A673 (cell line): ENCODE measurements around the gene NSG2. TPM values are rescaled to one million over a fixed set of nuclear protein-coding genes. Genes with fewer than 3 reads are reported as not detected.

Experiments used
- BruUV-seq: library from RNA; stranded (reverse); fragments of 400-500 nt; replicated peaks from 2 replicates; lab custom pipeline; 2021; lab: Mats Ljungman, UMichigan
- CTCF ChIA-PET: fragments of 300-600 bp; sonication (Branson Sonifier 250); formaldehyde crosslinking; loops from one replicate; lab custom pipeline; 2022; ENCODE audit warnings: antibody characterized with exemption; lab: Charles Lee
- POLR2A ChIA-PET: fragments of 300-600 bp; sonication (Branson Sonifier 250); formaldehyde crosslinking; loops from one replicate; lab custom pipeline; 2022; ENCODE audit warnings: antibody characterized with exemption; ENCODE audit not compliant: low non-redundant PET; lab: Charles Lee
- DNase-seq: peaks from one replicate; pipeline ENCODE4 v3.0.0-alpha.2; 2015; ENCODE audit warnings: low spot score
- H3K27ac ChIP-seq: fragments of 200-600 bp; sonication (generic); 2 replicates; pipeline ENCODE4 v1.5.1; 2016; ENCODE audit warnings: mixed run types, low read depth, mild to moderate bottlenecking, mixed read lengths, antibody characterized with exemption, low read length; ENCODE audit not compliant: poor library complexity, severe bottlenecking
- H3K27me3 ChIP-seq: fragments of 200-600 bp; sonication (generic); replicated peaks from 2 replicates; pipeline ENCODE4 v1.6.1; 2017; ENCODE audit warnings: mixed run types, low read depth, mild to moderate bottlenecking, mixed read lengths, antibody characterized with exemption, low read length; ENCODE audit not compliant: insufficient read depth, poor library complexity
- H3K36me3 ChIP-seq: fragments of 200-600 bp; sonication (generic); 2 replicates; pipeline ENCODE4 v1.6.1; 2016; ENCODE audit warnings: mixed run types, mild to moderate bottlenecking, mixed read lengths, antibody characterized with exemption, low read length; ENCODE audit not compliant: insufficient read depth, poor library complexity, severe bottlenecking
- H3K4me1 ChIP-seq: fragments of 200-600 bp; sonication (generic); 2 replicates; pipeline ENCODE4 v1.6.1; 2017; ENCODE audit warnings: mixed run types, mild to moderate bottlenecking, mixed read lengths, antibody characterized with exemption, low read length; ENCODE audit not compliant: insufficient read depth, poor library complexity, severe bottlenecking
- H3K4me3 ChIP-seq: fragments of 200-600 bp; sonication (generic); 2 replicates; pipeline ENCODE4 v1.5.1; 2016; ENCODE audit warnings: low read depth, mixed run types, mild to moderate bottlenecking, mixed read lengths, low read length; ENCODE audit not compliant: poor library complexity, severe bottlenecking
- H3K9me3 ChIP-seq: fragments of 200-600 bp; sonication (generic); 2 replicates; pipeline ENCODE4 v1.6.1; 2016; ENCODE audit warnings: mixed run types, low read depth, mild to moderate bottlenecking, mixed read lengths, antibody characterized with exemption, low read length; ENCODE audit not compliant: poor library complexity, severe bottlenecking
- CTCF ChIP-seq: fragments of 300-800, 200-600 bp; sonication (generic); conservative IDR thresholded peaks from 2 replicates; pipeline ENCODE4 v1.5.1; 2017; ENCODE audit warnings: low read depth, mild to moderate bottlenecking, antibody characterized with exemption, low read length, moderate library complexity, mixed read lengths
- EZH2 ChIP-seq: fragments of 200-600 bp; sonication (generic); IDR thresholded peaks from 2 replicates; pipeline ENCODE4 v1.6.1; 2017; ENCODE audit warnings: borderline replicate concordance, low read depth, mild to moderate bottlenecking, mixed read lengths, antibody characterized with exemption, low read length; ENCODE audit not compliant: poor library complexity, severe bottlenecking
- intact Hi-C: fragments of 100-400 bp; cut with micrococcal nuclease; formaldehyde crosslinking; loops from one replicate; pipeline ENCODE4 v1.10.0; 2022; ENCODE audit not compliant: unreplicated experiment
- total RNA-seq: library from RNA; stranded (reverse); gene quantifications from 2 replicates; pipeline ENCODE4 v1.2.3, GENCODE V29; 2021

Gene NSG2
- total RNA-seq, 1 experiment from 2014 or later = 0.60 TPM

- Histone ChIP-seq H3K27me3 (peaks cover 6% of the 10 kb centered on the region), H3K4me3 (no peak overlapping the region), H3K27ac (no peak overlapping the region), H3K36me3 (no peaks in the 10 kb centered on the region), H3K9me3 (no peaks in the 10 kb centered on the region), H3K4me1 (no peaks in the 10 kb centered on the region)
- intact Hi-C loops = no loop called here
- TF ChIP-seq CTCF (no peak), EZH2 (no peak)
- CTCF ChIA-PET = no interaction called here
- DNase-seq = no peak
- no TSS peak for BruUV-seq
- POLR2A ChIA-PET = no interaction called here
Measured at GRCh38 chr5:174134545-174134944, 89.0 kb downstream of the NSG2 start.

- DNase-seq = no peak
- ChIA-PET POLR2A (no interaction called here), CTCF (no interaction called here)
- BruUV-seq = no TSS peak
- TF ChIP-seq CTCF = no peak
- no peak for TF ChIP-seq EZH2
- no peaks in the 10 kb centered on the region for H3K9me3 ChIP-seq
- no peak overlapping the region for H3K27ac ChIP-seq
- H3K4me1 ChIP-seq = no peaks in the 10 kb centered on the region
- H3K36me3 ChIP-seq = no peaks in the 10 kb centered on the region
- H3K27me3 ChIP-seq = no peaks in the 10 kb centered on the region
- intact Hi-C loops = no loop called here
- H3K4me3 ChIP-seq = no peak overlapping the region
Measured at GRCh38 chr5:174139623-174140022, 94.1 kb downstream of the NSG2 start.

GRCh38 chr5:174140452-174141020 is 95.0 kb downstream of the NSG2 start:
- ChIA-PET POLR2A (interaction anchor here (0.6 kb wide), 1 partner anchor 119 kb away, joined by 9 read pairs; no protein-coding TSS in a partner anchor), CTCF (no interaction called here)
- no peaks in the 10 kb centered on the region for H3K4me1 ChIP-seq
- intact Hi-C loops = no loop called here
- TF ChIP-seq CTCF (no peak), EZH2 (no peak)
- no peaks in the 10 kb centered on the region for H3K9me3 ChIP-seq
- no peak overlapping the region for H3K27ac ChIP-seq
- no peak overlapping the region for H3K4me3 ChIP-seq
- no peaks in the 10 kb centered on the region for H3K27me3 ChIP-seq
- no peaks in the 10 kb centered on the region for H3K36me3 ChIP-seq
- DNase-seq = no peak
- no TSS peak for BruUV-seq
